Measurements from ENCODE around the gene SPSB1.

DNA sequence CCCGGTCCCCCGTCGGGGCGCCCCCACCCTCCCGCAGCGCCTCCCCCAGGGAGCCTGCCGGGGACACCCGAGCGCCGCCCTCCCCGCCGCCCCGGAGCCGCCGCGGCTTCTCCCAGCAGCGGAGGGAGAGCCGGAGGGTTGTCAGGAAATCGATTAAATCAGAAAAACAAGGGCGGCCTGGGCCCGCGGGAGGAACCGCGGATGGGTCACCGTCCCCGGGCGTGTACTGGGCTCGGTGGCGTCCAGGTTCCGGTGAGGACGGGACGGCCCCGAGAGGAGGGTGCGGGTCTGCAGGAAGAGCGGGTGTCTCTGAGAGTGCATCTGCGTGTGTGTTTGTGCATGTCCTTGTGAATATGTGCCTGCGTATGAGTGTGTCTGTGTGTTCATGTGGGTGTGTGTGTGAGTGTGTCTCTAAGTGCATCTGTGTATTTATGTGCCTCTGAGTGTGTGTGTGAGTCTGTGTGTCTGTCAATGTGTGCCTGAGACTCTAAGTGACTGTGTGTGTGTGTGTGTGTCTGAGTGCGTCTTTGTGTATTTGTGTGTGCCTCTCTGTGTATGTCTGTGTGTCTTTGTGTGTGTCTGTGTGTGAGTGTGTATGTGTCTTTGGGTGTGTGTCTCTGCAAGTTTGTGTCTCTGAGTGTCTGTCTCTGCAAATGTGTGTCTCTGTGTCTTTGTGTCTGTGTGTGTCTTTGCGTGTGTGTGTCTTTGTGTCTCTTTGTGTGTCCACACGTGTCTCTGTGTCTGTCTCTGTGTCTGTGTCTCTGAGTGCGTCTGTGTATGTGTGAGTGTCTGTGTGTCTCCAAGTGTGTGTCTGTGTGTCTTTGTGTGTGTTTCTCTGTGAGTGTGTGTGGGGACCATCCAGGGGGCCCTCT lies 1.1 kb downstream of the SPSB1 start:
- TF ChIP-seq POLR2AphosphoS2 (IDR thresholded peaks at IDR 0.05; ENCODE audit: low read depth, low read length) (no peak), ZBTB40 (IDR thresholded peaks at IDR 0.05; ENCODE audit: borderline replicate concordance) (0 out of 2 replicates have a peak, but pooled peaks have one; percentile 23), RCOR1 (conservative IDR thresholded peaks at IDR 0.05; ENCODE audit: low read depth, low read length) (no peak), BCL11A (IDR thresholded peaks at IDR 0.05; ENCODE audit: low read depth, low read length) (no peak)

Data from GM12878 (cell line).